Measurements from ENCODE around the gene MAGI2. TPM values are rescaled to one million over a fixed set of nuclear protein-coding genes. Genes with fewer than 3 reads are reported as not detected.

The MAGI2 gene
- total RNA-seq, 5 donors from 2014 or later (not counting 1 experiment from before 2014, with no cell fraction given) = 0.10 to 0.77 (median 0.22) TPM

GRCh38 chr7:79227044-79227443 lies 226.4 kb downstream of the MAGI2 start:
- H3K4me1 ChIP-seq (ENCODE audit: control insufficient read depth in 1 of 2, extremely low read depth in 1 of 2, insufficient read depth in 2 of 2, low read length in 2 of 2) = no peaks in the 10 kb centered on the region
- H3K36me3 Mint-ChIP-seq = no peaks in the 10 kb centered on the region
- no peak overlapping the region for H3K27ac Mint-ChIP-seq
- no peak overlapping the region for H3K4me3 ChIP-seq (ENCODE audit: control insufficient read depth in 1 of 2, extremely low read depth in 1 of 2, low read length in 1 of 2)
- no peaks in the 10 kb centered on the region for H3K27me3 Mint-ChIP-seq
- ChIA-PET POLR2A (no interaction called here), CTCF (no interaction called here)
- H3K9me3 ChIP-seq = no peaks in the 10 kb centered on the region
- no peaks in the 10 kb centered on the region for H3K4me1 Mint-ChIP-seq
- ATAC-seq (replicated peaks in 1 of 4) (no peak), DNase-seq (no peak)
- no CpG with 5 or more reads among the region's 1 CpG for WGBS (ENCODE audit: insufficient coverage)
- H3K36me3 ChIP-seq (ENCODE audit: control insufficient read depth in 2 of 2, extremely low read depth in 1 of 2, insufficient read depth in 1 of 2, low read length in 1 of 2) = no peaks in the 10 kb centered on the region
- no peak overlapping the region for H3K4me3 Mint-ChIP-seq
- no peak overlapping the region for H3K27ac ChIP-seq (ENCODE audit: low read length)
- peaks cover 0 to 5% (median 2%) of the 10 kb centered on the region in 3 donors for H3K9me3 Mint-ChIP-seq
- no peaks in the 10 kb centered on the region for H3K27me3 ChIP-seq (replicated peaks in 1 of 2; ENCODE audit: control insufficient read depth in 2 of 2, extremely low read depth in 1 of 2, insufficient read depth in 2 of 2, low read length in 1 of 2)

- H3K36me3 Mint-ChIP-seq = no peaks in the 10 kb centered on the region
Measured at GRCh38 chr7:79221211-79221610, 232.3 kb downstream of the MAGI2 start.

GRCh38 chr7:79217976-79218626 lies 235.4 kb downstream of the MAGI2 start:
- Mint-ChIP-seq H3K4me1 (no peaks in the 10 kb centered on the region), H3K27me3 (no peaks in the 10 kb centered on the region), H3K4me3 (no peak overlapping the region), H3K36me3 (no peaks in the 10 kb centered on the region), H3K9me3 (peaks cover 0 to 13% (median 0%) of the 10 kb centered on the region in 3 donors), H3K27ac (no peak overlapping the region)
- ChIA-PET CTCF (no interaction called here), POLR2A (no interaction called here)
- DNase-seq (no peak), ATAC-seq (replicated peaks in 1 of 4) (no peak)
- no peaks in the 10 kb centered on the region for H3K36me3 ChIP-seq (ENCODE audit: control insufficient read depth in 2 of 2, extremely low read depth in 1 of 2, insufficient read depth in 1 of 2, low read length in 1 of 2)
- no peaks in the 10 kb centered on the region for H3K9me3 ChIP-seq
- H3K4me3 ChIP-seq (ENCODE audit: control insufficient read depth in 1 of 2, extremely low read depth in 1 of 2, low read length in 1 of 2) = no peak overlapping the region
- H3K27ac ChIP-seq (ENCODE audit: low read length) = no peak overlapping the region
- no peaks in the 10 kb centered on the region for H3K4me1 ChIP-seq (ENCODE audit: control insufficient read depth in 1 of 2, extremely low read depth in 1 of 2, insufficient read depth in 2 of 2, low read length in 2 of 2)
- H3K27me3 ChIP-seq (replicated peaks in 1 of 2; ENCODE audit: control insufficient read depth in 2 of 2, extremely low read depth in 1 of 2, insufficient read depth in 2 of 2, low read length in 1 of 2) = no peaks in the 10 kb centered on the region
- WGBS (ENCODE audit: insufficient coverage) = no CpG with 5 or more reads among the region's 5 CpGs

More at GRCh38 chr7:79221211-79221610, 232.3 kb downstream of the MAGI2 start:
- ChIA-PET CTCF (no interaction called here), POLR2A (no interaction called here)
- no peak overlapping the region for H3K27ac ChIP-seq (ENCODE audit: low read length)
- WGBS (ENCODE audit: insufficient coverage) = no CpG with 5 or more reads among the region's 2 CpGs
- DNase-seq (no peak), ATAC-seq (replicated peaks in 1 of 4) (no peak)
- H3K4me1 ChIP-seq (ENCODE audit: control insufficient read depth in 1 of 2, extremely low read depth in 1 of 2, insufficient read depth in 2 of 2, low read length in 2 of 2) = no peaks in the 10 kb centered on the region
- H3K27me3 ChIP-seq (replicated peaks in 1 of 2; ENCODE audit: control insufficient read depth in 2 of 2, extremely low read depth in 1 of 2, insufficient read depth in 2 of 2, low read length in 1 of 2) = no peaks in the 10 kb centered on the region
- Mint-ChIP-seq H3K4me1 (no peaks in the 10 kb centered on the region), H3K9me3 (peaks cover 0 to 3% (median 0%) of the 10 kb centered on the region in 3 donors), H3K4me3 (no peak overlapping the region), H3K27ac (no peak overlapping the region), H3K27me3 (no peaks in the 10 kb centered on the region)
- H3K9me3 ChIP-seq = no peaks in the 10 kb centered on the region
- H3K4me3 ChIP-seq (ENCODE audit: control insufficient read depth in 1 of 2, extremely low read depth in 1 of 2, low read length in 1 of 2) = no peak overlapping the region
- no peaks in the 10 kb centered on the region for H3K36me3 ChIP-seq (ENCODE audit: control insufficient read depth in 2 of 2, extremely low read depth in 1 of 2, insufficient read depth in 1 of 2, low read length in 1 of 2)

- no peak overlapping the region for H3K27ac ChIP-seq (ENCODE audit: low read length)
Measured at GRCh38 chr7:79217468-79217867, 236.0 kb downstream of the MAGI2 start.

GRCh38 chr7:79216236-79216635 lies 237.2 kb downstream of the MAGI2 start:
- ATAC-seq (replicated peaks in 1 of 4) (no peak), DNase-seq (no peak)
- H3K4me1 Mint-ChIP-seq = no peaks in the 10 kb centered on the region
- H3K27ac Mint-ChIP-seq = no peak overlapping the region
- Histone ChIP-seq H3K4me1 (ENCODE audit: control insufficient read depth in 1 of 2, extremely low read depth in 1 of 2, insufficient read depth in 2 of 2, low read length in 2 of 2) (no peaks in the 10 kb centered on the region), H3K4me3 (ENCODE audit: control insufficient read depth in 1 of 2, extremely low read depth in 1 of 2, low read length in 1 of 2) (no peak overlapping the region), H3K27me3 (replicated peaks in 1 of 2; ENCODE audit: control insufficient read depth in 2 of 2, extremely low read depth in 1 of 2, insufficient read depth in 2 of 2, low read length in 1 of 2) (no peaks in the 10 kb centered on the region), H3K27ac (ENCODE audit: low read length) (no peak overlapping the region), H3K36me3 (ENCODE audit: control insufficient read depth in 2 of 2, extremely low read depth in 1 of 2, insufficient read depth in 1 of 2, low read length in 1 of 2) (no peaks in the 10 kb centered on the region), H3K9me3 (no peaks in the 10 kb centered on the region)
- ChIA-PET POLR2A (no interaction called here), CTCF (no interaction called here)
- no peaks in the 10 kb centered on the region for H3K36me3 Mint-ChIP-seq
- no peak overlapping the region for H3K4me3 Mint-ChIP-seq
- H3K9me3 Mint-ChIP-seq = peaks cover 0 to 13% (median 0%) of the 10 kb centered on the region in 3 donors
- no peaks in the 10 kb centered on the region for H3K27me3 Mint-ChIP-seq
- 83% methylated on average over 4 of the region's 4 CpGs for WGBS (ENCODE audit: insufficient coverage)

More at GRCh38 chr7:79217468-79217867, 236.0 kb downstream of the MAGI2 start:
- DNase-seq = no peak
- Mint-ChIP-seq H3K4me3 (no peak overlapping the region), H3K36me3 (no peaks in the 10 kb centered on the region), H3K4me1 (no peaks in the 10 kb centered on the region), H3K9me3 (peaks cover 0 to 13% (median 0%) of the 10 kb centered on the region in 3 donors), H3K27ac (no peak overlapping the region), H3K27me3 (no peaks in the 10 kb centered on the region)
- POLR2A ChIA-PET = no interaction called here
- CTCF ChIA-PET = no interaction called here
- no peak for ATAC-seq (replicated peaks in 1 of 4)
- Histone ChIP-seq H3K4me3 (ENCODE audit: control insufficient read depth in 1 of 2, extremely low read depth in 1 of 2, low read length in 1 of 2) (no peak overlapping the region), H3K36me3 (ENCODE audit: control insufficient read depth in 2 of 2, extremely low read depth in 1 of 2, insufficient read depth in 1 of 2, low read length in 1 of 2) (no peaks in the 10 kb centered on the region), H3K9me3 (no peaks in the 10 kb centered on the region), H3K27me3 (replicated peaks in 1 of 2; ENCODE audit: control insufficient read depth in 2 of 2, extremely low read depth in 1 of 2, insufficient read depth in 2 of 2, low read length in 1 of 2) (no peaks in the 10 kb centered on the region), H3K4me1 (ENCODE audit: control insufficient read depth in 1 of 2, extremely low read depth in 1 of 2, insufficient read depth in 2 of 2, low read length in 2 of 2) (no peaks in the 10 kb centered on the region)

- H3K36me3 ChIP-seq (ENCODE audit: control insufficient read depth in 2 of 2, extremely low read depth in 1 of 2, insufficient read depth in 1 of 2, low read length in 1 of 2) = no peaks in the 10 kb centered on the region
- H3K27ac ChIP-seq (ENCODE audit: low read length) = no peak overlapping the region
- H3K4me1 ChIP-seq (ENCODE audit: control insufficient read depth in 1 of 2, extremely low read depth in 1 of 2, insufficient read depth in 2 of 2, low read length in 2 of 2) = no peaks in the 10 kb centered on the region
- H3K4me1 Mint-ChIP-seq = no peaks in the 10 kb centered on the region
- ATAC-seq (replicated peaks in 1 of 4) (no peak), DNase-seq (no peak)
- no peaks in the 10 kb centered on the region for H3K9me3 ChIP-seq
- no peaks in the 10 kb centered on the region for H3K27me3 ChIP-seq (replicated peaks in 1 of 2; ENCODE audit: control insufficient read depth in 2 of 2, extremely low read depth in 1 of 2, insufficient read depth in 2 of 2, low read length in 1 of 2)
- WGBS (ENCODE audit: insufficient coverage) = no CpG with 5 or more reads among the region's 1 CpG
- CTCF ChIA-PET = no interaction called here
- no peaks in the 10 kb centered on the region for H3K36me3 Mint-ChIP-seq
- peaks cover 0 to 19% (median 3%) of the 10 kb centered on the region in 3 donors for H3K9me3 Mint-ChIP-seq
- no peaks in the 10 kb centered on the region for H3K27me3 Mint-ChIP-seq
- H3K4me3 Mint-ChIP-seq = no peak overlapping the region
- POLR2A ChIA-PET = no interaction called here
- H3K4me3 ChIP-seq (ENCODE audit: control insufficient read depth in 1 of 2, extremely low read depth in 1 of 2, low read length in 1 of 2) = no peak overlapping the region
- H3K27ac Mint-ChIP-seq = no peak overlapping the region
Measured at GRCh38 chr7:79212334-79212733, 241.1 kb downstream of the MAGI2 start.

GRCh38 chr7:79211724-79212123 lies 241.7 kb downstream of the MAGI2 start:
- Histone ChIP-seq H3K36me3 (ENCODE audit: control insufficient read depth in 2 of 2, extremely low read depth in 1 of 2, insufficient read depth in 1 of 2, low read length in 1 of 2) (no peaks in the 10 kb centered on the region), H3K27me3 (replicated peaks in 1 of 2; ENCODE audit: control insufficient read depth in 2 of 2, extremely low read depth in 1 of 2, insufficient read depth in 2 of 2, low read length in 1 of 2) (no peaks in the 10 kb centered on the region), H3K4me1 (ENCODE audit: control insufficient read depth in 1 of 2, extremely low read depth in 1 of 2, insufficient read depth in 2 of 2, low read length in 2 of 2) (no peaks in the 10 kb centered on the region), H3K4me3 (ENCODE audit: control insufficient read depth in 1 of 2, extremely low read depth in 1 of 2, low read length in 1 of 2) (no peak overlapping the region), H3K27ac (ENCODE audit: low read length) (no peak overlapping the region), H3K9me3 (no peaks in the 10 kb centered on the region)
- ChIA-PET CTCF (no interaction called here), POLR2A (no interaction called here)
- Mint-ChIP-seq H3K36me3 (no peaks in the 10 kb centered on the region), H3K4me3 (no peak overlapping the region), H3K27me3 (no peaks in the 10 kb centered on the region), H3K27ac (no peak overlapping the region), H3K9me3 (peaks cover 0 to 19% (median 3%) of the 10 kb centered on the region in 3 donors), H3K4me1 (no peaks in the 10 kb centered on the region)
- DNase-seq = no peak
- WGBS (ENCODE audit: insufficient coverage) = 71% methylated on average over 1 of the region's 2 CpGs
- no peak for ATAC-seq (replicated peaks in 1 of 4)
